ELR (cell line): Measurements from ENCODE around the gene ARHGEF11.
A peak's percentile ranks its signal among the peaks of the same experiment; 100 is the strongest.
"Not testable (repeated sequence)": the region's sequence is repeated elsewhere in the genome, so short reads cannot be mapped to it uniquely, and the experiment has no call there.

ENCODE experiments used
- DNase-seq: peaks from one replicate; pipeline ENCODE4 v3.0.0-alpha.2; 2015; ENCODE audit warnings: low read depth

ARHGEF11 gene

GRCh38 chr1:157045250-157046218 lies at the start of gene ARHGEF11:
TSS of gene ARHGEF11 (minus strand) at chr1:157045742. CDS start at chr1:157044330, 1,412 bp downstream.
- peak; percentile 92 for DNase-seq

GRCh38 chr1:157095091-157095490 lies 49.5 kb upstream of the ARHGEF11 start:
- DNase-seq, result no peak

GRCh38 chr1:157092831-157093230 lies 47.3 kb upstream of the ARHGEF11 start:
- no peak for DNase-seq

GRCh38 chr1:157091668-157092273 lies 46.2 kb upstream of the ARHGEF11 start:
- DNase-seq, result no peak

GRCh38 chr1:157091186-157091585 lies 45.6 kb upstream of the ARHGEF11 start:
- DNase-seq, result no peak

GRCh38 chr1:157090771-157091170 lies 45.2 kb upstream of the ARHGEF11 start:
- no peak for DNase-seq

GRCh38 chr1:157090196-157090647 lies 44.7 kb upstream of the ARHGEF11 start:
- peak; percentile 85 for DNase-seq

- no peak for DNase-seq
Measured at GRCh38 chr1:157089789-157090188, 44.2 kb upstream of the ARHGEF11 start.

- DNase-seq, result no peak
Measured at GRCh38 chr1:157088607-157089006, 43.1 kb upstream of the ARHGEF11 start.

GRCh38 chr1:157087030-157087429 lies 41.5 kb upstream of the ARHGEF11 start:
- no peak for DNase-seq

- DNase-seq, result no peak
Measured at GRCh38 chr1:157086299-157086698, 40.8 kb upstream of the ARHGEF11 start.

GRCh38 chr1:157085421-157085820 lies 39.9 kb upstream of the ARHGEF11 start:
- peak; percentile 27 for DNase-seq

- DNase-seq, result no peak
Measured at GRCh38 chr1:157084720-157085119, 39.2 kb upstream of the ARHGEF11 start.

GRCh38 chr1:157081707-157082106 lies 36.2 kb upstream of the ARHGEF11 start:
- no peak for DNase-seq

- no peak for DNase-seq
Measured at GRCh38 chr1:157080714-157081113, 35.2 kb upstream of the ARHGEF11 start.

GRCh38 chr1:157077394-157077793 lies 31.9 kb upstream of the ARHGEF11 start:
- DNase-seq, result no peak

- peak; percentile 69 for DNase-seq
Measured at GRCh38 chr1:157073944-157074685, 28.6 kb upstream of the ARHGEF11 start.

- DNase-seq, result no peak
Measured at GRCh38 chr1:157069601-157070000, 24.1 kb upstream of the ARHGEF11 start.

- DNase-seq, result not testable (repeated sequence)
Measured at GRCh38 chr1:157059241-157059640, 13.7 kb upstream of the ARHGEF11 start.

GRCh38 chr1:157056269-157056668 lies 10.7 kb upstream of the ARHGEF11 start:
- no peak for DNase-seq

GRCh38 chr1:157055729-157056128 lies 10.2 kb upstream of the ARHGEF11 start:
- DNase-seq, result not testable (repeated sequence)

GRCh38 chr1:157050836-157051235 lies 5.3 kb upstream of the ARHGEF11 start:
- no peak for DNase-seq
